Prostate gland (tissue), 2 donors: Measurements from ENCODE around the gene AUTS2.

Source experiments
- POLR2A ChIP-seq: fragments of 450-650 bp; IDR thresholded peaks from one replicate; pipeline ENCODE4 v1.6.1; 2016; ENCODE audit warnings: antibody characterized with exemption, mild to moderate bottlenecking
- TF ChIP-seq, protein P1 (sequence below), 4 experiments: fragments of 200-600 bp in 2 of 4; fragments of 450-650 bp in 2 of 4; sonication (generic) in 2 of 4; IDR thresholded peaks; 1 replicate in 3 of 4; 2 replicates in 1 of 4; pipeline ENCODE4 v1.5.1; 2016 to 2019; ENCODE audit warnings: antibody characterized with exemption in 4 of 4, mild to moderate bottlenecking in 2 of 4, moderate library complexity in 2 of 4

DNA sequence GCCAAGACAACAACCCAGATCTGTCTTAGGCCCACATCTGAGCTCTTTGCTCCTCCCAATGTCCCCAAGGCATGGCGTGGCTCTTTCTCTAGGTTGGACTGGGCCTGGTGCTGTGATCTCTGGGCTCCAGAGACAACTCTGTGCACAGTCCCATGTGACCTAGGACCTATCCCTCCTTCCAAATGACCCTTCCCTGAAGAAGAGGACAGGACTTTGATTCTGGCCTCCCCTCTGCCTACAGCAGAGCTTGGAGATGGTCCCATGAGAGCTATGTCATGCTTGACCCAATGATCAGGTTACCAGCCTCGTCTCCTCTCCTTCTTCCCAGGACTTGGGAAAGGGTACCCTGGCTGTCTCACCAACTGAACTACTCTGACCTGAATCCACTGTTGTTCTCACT is 1237.4 kb downstream of the AUTS2 start:
- TF ChIP-seq, protein P1, sequence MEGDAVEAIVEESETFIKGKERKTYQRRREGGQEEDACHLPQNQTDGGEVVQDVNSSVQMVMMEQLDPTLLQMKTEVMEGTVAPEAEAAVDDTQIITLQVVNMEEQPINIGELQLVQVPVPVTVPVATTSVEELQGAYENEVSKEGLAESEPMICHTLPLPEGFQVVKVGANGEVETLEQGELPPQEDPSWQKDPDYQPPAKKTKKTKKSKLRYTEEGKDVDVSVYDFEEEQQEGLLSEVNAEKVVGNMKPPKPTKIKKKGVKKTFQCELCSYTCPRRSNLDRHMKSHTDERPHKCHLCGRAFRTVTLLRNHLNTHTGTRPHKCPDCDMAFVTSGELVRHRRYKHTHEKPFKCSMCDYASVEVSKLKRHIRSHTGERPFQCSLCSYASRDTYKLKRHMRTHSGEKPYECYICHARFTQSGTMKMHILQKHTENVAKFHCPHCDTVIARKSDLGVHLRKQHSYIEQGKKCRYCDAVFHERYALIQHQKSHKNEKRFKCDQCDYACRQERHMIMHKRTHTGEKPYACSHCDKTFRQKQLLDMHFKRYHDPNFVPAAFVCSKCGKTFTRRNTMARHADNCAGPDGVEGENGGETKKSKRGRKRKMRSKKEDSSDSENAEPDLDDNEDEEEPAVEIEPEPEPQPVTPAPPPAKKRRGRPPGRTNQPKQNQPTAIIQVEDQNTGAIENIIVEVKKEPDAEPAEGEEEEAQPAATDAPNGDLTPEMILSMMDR (IDR thresholded peaks at IDR 0.05), result no peak
- no peak for TF ChIP-seq POLR2A
